Activated B cell treated with CpG ODN at 0.5 μM for 24 hours (primary cell): Measurements from ENCODE around the gene LRRC46. TPM values are rescaled to one million over a fixed set of nuclear protein-coding genes. Genes with fewer than 3 reads are reported as not detected.

Experiments
- ATAC-seq: fragments of 200-7000 bp; cut with Tn5 transposase; one replicate; pipeline ENCODE4 v1.10.0; 2021; ENCODE audit warnings: low read depth, mild to moderate bottlenecking, moderate library complexity
- CTCF ChIA-PET: fragments of 350-600 bp; sonication (Branson Sonifier 250); formaldehyde crosslinking; loops from one replicate; lab custom pipeline; 2021; ENCODE audit warnings: antibody characterized with exemption; lab: Charles Lee
- POLR2A ChIA-PET: fragments of 350-600 bp; sonication (Branson Sonifier 250); formaldehyde crosslinking; loops from one replicate; lab custom pipeline; 2021; ENCODE audit warnings: antibody characterized with exemption; lab: Charles Lee
- DNase-seq: peaks from one replicate; pipeline ENCODE4 v3.0.0; 2022
- H3K27ac Mint-ChIP-seq: one replicate; pipeline ENCODE4 v1.8.0; 2020; ENCODE audit warnings: mixed read lengths
- H3K27me3 Mint-ChIP-seq: one replicate; pipeline ENCODE4 v1.8.0; 2021; ENCODE audit warnings: mixed read lengths
- H3K36me3 Mint-ChIP-seq: one replicate; pipeline ENCODE4 v1.8.0; 2021; ENCODE audit warnings: low read depth, mixed read lengths
- H3K4me1 Mint-ChIP-seq: one replicate; pipeline ENCODE4 v1.8.0; 2021; ENCODE audit warnings: mixed read lengths
- H3K4me3 Mint-ChIP-seq: one replicate; pipeline ENCODE4 v1.8.0; 2020; ENCODE audit warnings: mild to moderate bottlenecking, mixed read lengths
- H3K9me3 Mint-ChIP-seq: one replicate; pipeline ENCODE4 v1.8.0; 2020; ENCODE audit warnings: mixed read lengths
- intact Hi-C: fragments of 100-400 bp; cut with micrococcal nuclease; formaldehyde crosslinking; loops from one replicate; pipeline ENCODE4 v1.15.1; 2024
- total RNA-seq: library from RNA; stranded (reverse); gene quantifications from 2 replicates; pipeline ENCODE4 v1.2.3, GENCODE V29; 2022
- TF ChIP-seq, protein P1 (sequence below): fragments of 200-600 bp; IDR thresholded peaks from one replicate; pipeline ENCODE4 v1.8.0; 2022; ENCODE audit warnings: antibody characterized with exemption, mild to moderate bottlenecking

The LRRC46 gene
- total RNA-seq, 1 donor from 2014 or later, result 1.9 TPM

DNA sequence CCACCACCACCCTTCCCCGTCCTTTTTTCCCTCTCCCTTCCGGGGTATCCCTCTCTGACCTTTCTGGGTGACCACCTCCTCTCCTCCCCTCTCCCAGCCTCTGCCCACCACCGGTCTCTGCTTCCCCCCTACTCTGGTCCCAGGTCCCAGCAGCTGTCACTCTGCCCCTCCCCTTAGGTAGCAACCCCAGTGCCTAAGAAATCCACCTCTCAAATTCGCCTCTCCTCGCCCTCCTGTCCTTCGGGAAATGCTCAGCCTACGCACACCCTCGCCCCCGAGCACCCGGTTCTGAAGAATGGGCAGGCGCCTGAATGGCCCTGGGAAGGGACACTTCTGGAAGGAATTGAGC is 20.3 kb downstream of the LRRC46 start:
- no peak overlapping the region for H3K27ac Mint-ChIP-seq
- DNase-seq (no peak), ATAC-seq (no peak)
- peak overlapping the region; percentile 61 for H3K4me3 Mint-ChIP-seq
- POLR2A ChIA-PET, result interaction anchor here (1.4 to 2.4 kb wide), 2 partner anchors 21 to 43 kb away, joined by 5 to 16 read pairs; partner anchors contain the start of genes LRRC46, MRPL10 and SP2
- peaks cover 79% of the 10 kb centered on the region for H3K27me3 Mint-ChIP-seq
- H3K9me3 Mint-ChIP-seq, result no peaks in the 10 kb centered on the region
- H3K4me1 Mint-ChIP-seq, result peaks cover 25% of the 10 kb centered on the region
- no peaks in the 10 kb centered on the region for H3K36me3 Mint-ChIP-seq
- intact Hi-C loops, result loop anchor here (1.0 kb wide), 1 partner anchor 8 kb away; no protein-coding TSS in a partner anchor
- CTCF ChIA-PET, result no interaction called here
- TF ChIP-seq, protein P1, sequence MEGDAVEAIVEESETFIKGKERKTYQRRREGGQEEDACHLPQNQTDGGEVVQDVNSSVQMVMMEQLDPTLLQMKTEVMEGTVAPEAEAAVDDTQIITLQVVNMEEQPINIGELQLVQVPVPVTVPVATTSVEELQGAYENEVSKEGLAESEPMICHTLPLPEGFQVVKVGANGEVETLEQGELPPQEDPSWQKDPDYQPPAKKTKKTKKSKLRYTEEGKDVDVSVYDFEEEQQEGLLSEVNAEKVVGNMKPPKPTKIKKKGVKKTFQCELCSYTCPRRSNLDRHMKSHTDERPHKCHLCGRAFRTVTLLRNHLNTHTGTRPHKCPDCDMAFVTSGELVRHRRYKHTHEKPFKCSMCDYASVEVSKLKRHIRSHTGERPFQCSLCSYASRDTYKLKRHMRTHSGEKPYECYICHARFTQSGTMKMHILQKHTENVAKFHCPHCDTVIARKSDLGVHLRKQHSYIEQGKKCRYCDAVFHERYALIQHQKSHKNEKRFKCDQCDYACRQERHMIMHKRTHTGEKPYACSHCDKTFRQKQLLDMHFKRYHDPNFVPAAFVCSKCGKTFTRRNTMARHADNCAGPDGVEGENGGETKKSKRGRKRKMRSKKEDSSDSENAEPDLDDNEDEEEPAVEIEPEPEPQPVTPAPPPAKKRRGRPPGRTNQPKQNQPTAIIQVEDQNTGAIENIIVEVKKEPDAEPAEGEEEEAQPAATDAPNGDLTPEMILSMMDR, result no peak

DNA sequence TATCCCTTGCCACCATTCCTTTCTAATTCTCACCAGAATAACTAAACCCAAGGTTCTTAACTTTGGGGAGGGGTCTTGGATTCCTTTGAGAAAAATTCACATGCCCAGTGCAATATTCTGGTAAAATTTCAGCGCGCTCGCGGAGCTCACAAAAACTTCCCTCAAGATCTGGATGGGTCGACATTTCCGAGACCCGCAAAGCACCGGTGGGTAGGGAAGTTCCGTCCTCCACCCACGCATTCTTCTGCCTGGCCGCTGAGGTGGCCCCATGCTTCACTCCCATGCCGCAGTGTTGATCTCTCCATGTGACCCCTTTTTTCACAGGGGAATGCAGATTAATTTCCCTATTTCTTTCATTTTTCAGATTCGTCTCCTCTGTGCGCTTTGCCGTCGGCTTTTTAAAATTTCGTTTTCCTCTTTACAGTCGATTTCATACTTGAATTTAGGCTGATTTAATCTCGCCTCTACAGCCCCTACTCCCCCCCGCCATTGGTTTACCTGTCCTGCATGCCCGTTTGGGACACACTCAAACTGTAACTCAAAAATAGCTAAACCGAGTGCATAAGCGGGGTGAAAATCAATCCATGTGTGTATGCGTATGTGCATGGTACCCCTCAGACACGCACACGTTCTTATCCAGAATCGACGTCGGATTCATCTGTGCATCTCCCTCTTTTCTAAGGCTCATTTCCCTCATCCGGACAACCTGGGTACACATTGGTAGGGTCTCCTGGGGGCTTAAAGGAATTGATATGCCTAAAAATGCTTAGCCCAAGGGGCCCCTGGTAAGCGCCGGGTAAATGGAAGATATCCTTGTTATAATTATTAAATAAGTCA is 20.9 kb downstream of the LRRC46 start:
- CTCF ChIA-PET, result interaction anchor here (1.3 kb wide), 1 partner anchor 11 kb away, joined by 3 read pairs; the partner anchor contains the start of gene SCRN2

GRCh38 chr17:47853616-47854015 is 22.1 kb downstream of the LRRC46 start:
- DNase-seq (no peak), ATAC-seq (no peak)
- Mint-ChIP-seq H3K4me3 (no peak overlapping the region), H3K27me3 (peaks cover 81% of the 10 kb centered on the region), H3K27ac (no peak overlapping the region), H3K36me3 (no peaks in the 10 kb centered on the region), H3K4me1 (peaks cover 19% of the 10 kb centered on the region), H3K9me3 (no peaks in the 10 kb centered on the region)
- POLR2A ChIA-PET, result no interaction called here
- intact Hi-C loops, result no loop called here
- CTCF ChIA-PET, result interaction anchor here (1.3 kb wide), 1 partner anchor 13 kb away, joined by 3 read pairs; the partner anchor contains the start of gene SCRN2
- TF ChIP-seq, protein P1, result no peak

More for the DNA sequence above, 20.9 kb downstream of the LRRC46 start:
- intact Hi-C loops, result no loop called here
- Mint-ChIP-seq H3K27ac (no peak overlapping the region), H3K27me3 (peaks cover 80% of the 10 kb centered on the region), H3K36me3 (no peaks in the 10 kb centered on the region), H3K9me3 (no peaks in the 10 kb centered on the region), H3K4me1 (peaks cover 20% of the 10 kb centered on the region), H3K4me3 (peak overlapping the region; percentile 61)
- TF ChIP-seq, protein P1, result no peak
- peak; percentile 36 for ATAC-seq
- POLR2A ChIA-PET, result interaction anchor here (1.4 to 2.4 kb wide), 2 partner anchors 21 to 43 kb away, joined by 5 to 16 read pairs; partner anchors contain the start of genes LRRC46, MRPL10 and SP2
- no peak for DNase-seq

GRCh38 chr17:47855737-47856136 is 24.3 kb downstream of the LRRC46 start:
- DNase-seq, result no peak

DNA sequence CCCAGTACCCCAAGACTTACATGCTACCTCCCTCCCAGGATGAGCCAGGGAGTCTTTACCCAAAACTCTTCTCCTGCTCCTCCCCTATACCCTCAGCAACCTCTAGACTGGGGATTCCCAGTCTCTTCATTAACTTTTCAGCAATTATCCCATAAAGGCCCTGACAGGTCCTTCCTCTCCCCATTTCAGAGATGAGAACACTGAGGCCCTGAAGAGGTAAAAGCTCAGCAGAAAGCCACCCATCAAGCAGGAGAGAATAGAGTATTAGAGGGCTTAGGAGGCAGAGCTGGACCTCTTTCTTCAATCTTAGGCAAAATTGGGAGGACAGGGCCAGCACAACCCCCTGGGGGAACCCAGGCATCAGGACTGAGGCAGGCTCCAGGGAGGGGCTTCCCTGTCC is 25.4 kb downstream of the LRRC46 start:
- Mint-ChIP-seq H3K9me3 (no peaks in the 10 kb centered on the region), H3K27me3 (peaks cover 76% of the 10 kb centered on the region), H3K4me1 (peaks cover 9% of the 10 kb centered on the region), H3K27ac (no peak overlapping the region), H3K36me3 (no peaks in the 10 kb centered on the region), H3K4me3 (no peak overlapping the region)
- ChIA-PET POLR2A (no interaction called here), CTCF (no interaction called here)
- intact Hi-C loops, result no loop called here
- DNase-seq, result no peak
- no peak for ATAC-seq
- TF ChIP-seq, protein P1, result no peak

More at GRCh38 chr17:47855737-47856136, 24.3 kb downstream of the LRRC46 start:
- Mint-ChIP-seq H3K27ac (no peak overlapping the region), H3K27me3 (peaks cover 78% of the 10 kb centered on the region), H3K4me1 (peaks cover 13% of the 10 kb centered on the region), H3K36me3 (no peaks in the 10 kb centered on the region), H3K4me3 (no peak overlapping the region), H3K9me3 (no peaks in the 10 kb centered on the region)
- TF ChIP-seq, protein P1, result no peak
- CTCF ChIA-PET, result no interaction called here
- no peak for ATAC-seq
- intact Hi-C loops, result no loop called here
- POLR2A ChIA-PET, result no interaction called here
